GM19438 (cell line): ENCODE results near the gene CCDC9.
"Not testable (repeated sequence)": the region's sequence is repeated elsewhere in the genome, so short reads cannot be mapped to it uniquely, and the experiment has no call there.

ENCODE experiments used
- ATAC-seq: cut with Tn5 transposase; IDR thresholded peaks from one replicate; pipeline ENCODE4 v1.9.1; 2021; ENCODE audit warnings: low read depth; ENCODE audit not compliant: unreplicated experiment

Gene CCDC9

GRCh38 chr19:47280183-47280797 is 24.0 kb downstream of the CCDC9 start:
- no peak for ATAC-seq

- no peak for ATAC-seq
Observed at GRCh38 chr19:47283405-47284059, 27.2 kb downstream of the CCDC9 start.

GRCh38 chr19:47284324-47284899 is 28.1 kb downstream of the CCDC9 start:
- ATAC-seq: no peak

DNA sequence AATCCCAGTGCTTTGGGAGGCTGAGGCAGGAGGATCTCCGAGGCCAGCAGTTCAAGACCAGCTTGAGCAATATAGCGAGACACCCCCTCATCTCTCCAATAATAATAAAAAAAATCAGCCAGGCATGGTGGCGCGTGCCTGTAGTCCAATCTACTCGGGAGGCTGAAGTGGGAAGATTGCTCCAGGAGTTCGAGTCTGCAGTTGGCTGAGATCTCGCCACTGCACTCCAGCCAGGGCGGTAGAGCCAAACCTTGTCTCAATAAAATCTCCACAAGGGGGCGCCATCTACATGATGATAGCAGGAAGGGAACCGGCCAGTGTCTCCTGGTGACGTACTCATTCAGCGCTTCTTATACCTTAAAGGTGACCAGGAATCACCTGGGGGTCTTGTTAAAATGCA is 39.7 kb downstream of the CCDC9 start:
- no peak for ATAC-seq

DNA sequence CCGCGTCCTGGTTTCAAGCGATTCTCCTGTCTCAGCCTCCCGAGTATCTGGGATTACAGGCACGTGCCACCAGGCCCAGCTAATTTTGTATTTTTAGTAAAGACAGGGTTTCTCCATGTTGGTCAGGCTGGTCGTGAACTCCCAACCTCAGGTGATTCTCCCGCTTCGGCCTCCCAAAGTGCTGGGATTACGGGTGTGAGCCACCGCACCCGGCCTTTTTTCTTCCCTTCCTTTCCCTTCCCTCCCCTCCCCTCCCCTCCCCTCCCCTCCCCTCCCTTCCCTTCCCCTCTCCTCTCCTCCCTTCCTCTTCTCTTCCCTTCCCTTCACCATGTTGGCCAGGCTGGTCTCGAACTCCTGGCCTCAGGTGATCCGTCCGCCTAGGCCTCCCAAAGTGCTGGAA is 44.5 kb downstream of the CCDC9 start:
- ATAC-seq: not testable (repeated sequence)

DNA sequence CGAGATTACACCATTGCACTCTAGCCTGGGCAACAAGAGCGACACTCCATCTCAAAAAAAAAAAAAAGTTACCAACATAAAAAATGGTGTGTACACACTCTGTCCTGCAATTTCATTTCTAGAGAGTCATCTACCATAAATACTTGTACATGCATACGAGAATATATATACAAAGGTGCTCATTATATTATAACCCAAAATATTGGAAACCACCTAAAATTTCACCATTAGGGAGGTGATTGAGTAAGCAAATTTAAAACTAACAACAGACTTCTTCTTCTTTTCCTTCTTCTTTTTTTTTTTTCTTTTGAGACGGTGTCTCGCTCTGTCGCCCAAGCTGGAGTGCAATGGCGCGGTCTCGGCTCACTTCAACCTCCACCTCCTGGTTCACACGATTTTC is 45.9 kb downstream of the CCDC9 start:
- ATAC-seq: no peak

GRCh38 chr19:47303966-47304365 is 47.6 kb downstream of the CCDC9 start:
- no peak for ATAC-seq

GRCh38 chr19:47305309-47305751 is 49.0 kb downstream of the CCDC9 start:
- ATAC-seq: no peak

DNA sequence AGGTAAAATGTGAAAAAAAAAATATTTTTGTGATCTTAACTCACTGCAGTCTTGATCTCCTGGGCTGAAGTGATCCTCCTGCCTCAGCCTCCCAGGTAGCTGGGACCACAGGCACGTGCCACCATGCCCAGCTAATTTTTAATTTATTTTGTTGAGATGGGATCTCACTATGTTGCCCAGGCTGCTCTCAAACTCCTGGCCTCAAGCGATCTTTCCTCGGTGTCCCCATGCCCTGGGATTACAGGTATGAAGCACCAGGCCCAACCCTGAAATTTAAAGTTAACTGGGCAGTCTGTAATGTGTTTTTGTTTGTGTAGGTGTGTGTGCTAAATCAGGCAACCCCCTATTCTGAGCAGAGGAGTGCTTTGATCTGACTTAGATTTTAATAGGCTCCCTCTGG is 50.0 kb downstream of the CCDC9 start:
- ATAC-seq: no peak

GRCh38 chr19:47309038-47309437 is 52.7 kb downstream of the CCDC9 start:
- ATAC-seq: no peak

DNA sequence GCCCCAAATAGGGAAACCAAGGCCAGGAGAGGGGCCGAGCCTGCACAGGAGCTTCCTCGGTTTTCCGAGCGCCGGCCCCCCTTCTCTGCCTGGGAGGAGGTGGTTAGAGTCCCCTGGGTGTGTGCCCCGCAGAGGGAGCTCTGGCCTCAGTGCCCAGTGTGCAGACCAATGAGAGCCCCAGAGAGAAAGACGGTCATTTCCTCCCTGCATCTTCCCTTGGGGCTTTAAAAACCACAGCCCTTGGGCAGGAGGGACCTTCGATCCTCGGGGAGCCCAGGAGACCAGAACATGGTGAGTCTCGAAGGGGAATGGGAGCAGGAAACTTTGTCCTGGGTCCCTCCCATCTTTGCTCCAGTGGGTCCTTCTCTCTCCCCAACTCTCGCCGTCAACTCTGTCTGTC is 53.3 kb downstream of the CCDC9 start, which contains the start of gene C5AR1:
TSS of gene C5AR1 (plus strand) at position 254 of the 400 bp plus-strand sequence. CDS start at position 289, 35 bp downstream.
- no peak for ATAC-seq

- no peak for ATAC-seq
Observed at GRCh38 chr19:47310323-47310722, 54.0 kb downstream of the CCDC9 start.

DNA sequence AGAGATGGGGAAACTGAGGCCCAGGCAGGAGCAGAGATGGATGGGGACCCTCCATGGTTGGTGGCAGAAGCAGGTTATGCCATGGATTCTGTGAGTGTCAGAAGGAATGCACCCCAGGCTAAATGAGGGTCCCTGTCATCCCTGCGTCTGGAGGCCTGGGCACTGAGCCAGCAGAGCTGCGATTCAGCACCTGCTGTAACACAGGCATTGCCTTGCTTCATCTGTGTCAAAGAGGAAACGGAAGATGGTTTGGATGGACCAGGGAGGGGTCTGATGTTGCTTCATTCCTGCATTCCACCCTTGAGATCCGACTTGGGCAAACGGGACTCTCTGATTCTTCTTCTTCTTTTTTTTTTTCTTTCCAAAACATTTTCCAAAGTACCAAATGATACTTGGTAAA is 54.5 kb downstream of the CCDC9 start:
- no peak for ATAC-seq

DNA sequence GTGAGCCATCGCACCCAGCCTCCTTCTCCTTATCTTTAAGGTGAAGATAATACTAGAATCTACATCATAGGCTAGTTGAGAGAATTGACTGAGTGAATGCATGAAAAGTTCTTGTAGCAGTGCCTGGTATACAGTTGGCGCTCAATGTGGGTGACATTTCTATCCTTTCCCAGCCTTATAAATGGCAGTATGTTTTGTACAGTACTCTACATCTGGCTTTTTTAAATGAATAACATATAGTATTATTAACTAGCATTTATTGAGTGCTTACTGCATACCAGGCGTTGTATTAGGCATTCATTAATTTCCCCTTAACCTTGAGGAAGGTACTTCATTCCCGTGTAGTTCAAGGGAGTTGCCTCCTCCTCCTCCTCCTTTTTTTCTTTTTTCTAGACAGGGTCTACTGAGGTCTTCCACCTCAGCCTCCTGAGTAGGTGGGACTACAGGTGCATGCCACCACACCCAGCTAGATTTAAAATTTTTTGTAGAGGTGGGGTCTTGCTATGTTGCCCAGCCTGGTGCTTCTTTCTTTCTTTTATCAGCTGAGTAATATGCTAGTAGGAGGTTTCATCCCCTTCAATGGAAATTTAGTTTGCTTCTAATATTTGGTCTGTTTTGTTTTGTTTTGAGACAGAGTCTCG is 56.2 kb downstream of the CCDC9 start:
- ATAC-seq: no peak

- no peak for ATAC-seq
Observed at GRCh38 chr19:47313754-47314295, 57.5 kb downstream of the CCDC9 start.

DNA sequence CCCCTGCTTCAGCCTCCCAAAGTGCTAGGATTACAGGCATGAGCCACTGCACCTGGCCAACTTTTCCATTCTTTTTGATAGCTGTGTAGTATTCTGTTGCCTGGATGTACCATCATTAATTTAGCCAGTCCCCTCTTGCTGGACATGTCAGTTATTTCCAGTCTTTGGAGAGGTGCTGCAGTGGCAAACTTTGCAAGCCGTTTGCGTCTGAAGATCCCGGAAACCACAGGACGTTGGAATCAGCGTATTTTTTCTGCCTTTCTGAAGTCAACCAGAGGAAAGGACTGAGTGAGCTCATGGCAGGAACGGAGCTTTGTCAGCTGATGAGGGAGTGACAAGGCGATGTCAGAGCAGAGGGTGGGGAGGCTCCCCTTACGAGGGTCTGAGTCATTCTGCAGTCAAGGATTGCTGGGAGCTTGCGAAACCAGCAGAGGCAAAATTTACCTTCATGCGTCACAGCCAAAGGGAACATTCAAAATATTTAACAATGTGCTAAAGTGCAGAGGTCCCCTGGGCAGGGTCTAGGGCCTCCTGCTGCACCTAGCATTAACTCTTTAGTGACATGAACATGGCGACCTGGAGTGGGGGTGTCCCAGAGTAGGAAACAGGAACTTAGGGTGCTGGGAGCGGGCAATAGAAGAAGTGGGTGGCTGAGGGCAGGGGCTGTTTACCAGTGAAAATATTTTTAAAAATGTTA is 58.9 kb downstream of the CCDC9 start:
- no peak for ATAC-seq

DNA sequence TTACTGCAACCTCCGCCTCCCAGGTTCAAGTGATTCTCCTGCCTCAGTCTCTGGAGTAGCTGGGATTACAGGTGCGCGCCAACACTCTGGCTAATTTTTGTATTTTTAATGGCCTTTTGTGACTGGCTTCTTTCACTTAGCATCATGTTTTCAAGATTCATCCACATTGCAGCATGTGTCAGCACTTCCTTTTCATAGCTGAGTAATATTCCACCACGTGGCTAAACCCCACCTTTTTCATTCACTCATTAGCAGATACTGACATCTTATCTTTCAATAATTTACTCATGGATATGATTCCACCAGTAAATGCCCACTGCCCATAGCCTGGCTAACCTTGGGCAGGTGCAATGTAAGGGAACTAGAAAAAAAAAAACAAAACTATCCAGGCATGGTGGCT is 60.2 kb downstream of the CCDC9 start:
- ATAC-seq: no peak

GRCh38 chr19:47319923-47320871 is 63.9 kb downstream of the CCDC9 start:
- no peak for ATAC-seq
